ENCODE data around the gene MSL1.

DNA sequence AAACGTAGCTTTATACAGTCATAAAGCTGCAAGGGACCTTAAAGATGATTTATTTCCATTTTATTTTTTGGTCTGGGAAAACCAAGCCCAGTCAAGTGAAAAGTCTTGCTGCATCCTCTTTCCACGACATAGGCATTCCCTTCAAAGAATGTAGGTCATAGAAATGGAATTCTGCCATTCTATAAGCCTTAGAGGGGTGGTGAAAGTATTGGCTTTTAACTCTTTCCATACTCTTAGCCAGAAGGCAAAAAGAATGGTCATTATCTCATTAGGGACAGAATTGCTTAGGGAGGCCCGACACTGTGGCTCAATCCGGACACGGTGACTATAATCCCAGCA is 7.9 kb upstream of the MSL1 start:
- TF ChIP-seq, protein P1, sequence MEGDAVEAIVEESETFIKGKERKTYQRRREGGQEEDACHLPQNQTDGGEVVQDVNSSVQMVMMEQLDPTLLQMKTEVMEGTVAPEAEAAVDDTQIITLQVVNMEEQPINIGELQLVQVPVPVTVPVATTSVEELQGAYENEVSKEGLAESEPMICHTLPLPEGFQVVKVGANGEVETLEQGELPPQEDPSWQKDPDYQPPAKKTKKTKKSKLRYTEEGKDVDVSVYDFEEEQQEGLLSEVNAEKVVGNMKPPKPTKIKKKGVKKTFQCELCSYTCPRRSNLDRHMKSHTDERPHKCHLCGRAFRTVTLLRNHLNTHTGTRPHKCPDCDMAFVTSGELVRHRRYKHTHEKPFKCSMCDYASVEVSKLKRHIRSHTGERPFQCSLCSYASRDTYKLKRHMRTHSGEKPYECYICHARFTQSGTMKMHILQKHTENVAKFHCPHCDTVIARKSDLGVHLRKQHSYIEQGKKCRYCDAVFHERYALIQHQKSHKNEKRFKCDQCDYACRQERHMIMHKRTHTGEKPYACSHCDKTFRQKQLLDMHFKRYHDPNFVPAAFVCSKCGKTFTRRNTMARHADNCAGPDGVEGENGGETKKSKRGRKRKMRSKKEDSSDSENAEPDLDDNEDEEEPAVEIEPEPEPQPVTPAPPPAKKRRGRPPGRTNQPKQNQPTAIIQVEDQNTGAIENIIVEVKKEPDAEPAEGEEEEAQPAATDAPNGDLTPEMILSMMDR (IDR thresholded peaks at IDR 0.05), result no peak
- TF ChIP-seq POLR2A (IDR thresholded peaks at IDR 0.05), result no peak
